HG03460 (cell line): ENCODE measurements around the gene KCNQ1.

Experiments
- ATAC-seq: cut with Tn5 transposase; IDR thresholded peaks from one replicate; pipeline ENCODE4 v1.9.1; 2021; ENCODE audit not compliant: unreplicated experiment

KCNQ1 gene

DNA sequence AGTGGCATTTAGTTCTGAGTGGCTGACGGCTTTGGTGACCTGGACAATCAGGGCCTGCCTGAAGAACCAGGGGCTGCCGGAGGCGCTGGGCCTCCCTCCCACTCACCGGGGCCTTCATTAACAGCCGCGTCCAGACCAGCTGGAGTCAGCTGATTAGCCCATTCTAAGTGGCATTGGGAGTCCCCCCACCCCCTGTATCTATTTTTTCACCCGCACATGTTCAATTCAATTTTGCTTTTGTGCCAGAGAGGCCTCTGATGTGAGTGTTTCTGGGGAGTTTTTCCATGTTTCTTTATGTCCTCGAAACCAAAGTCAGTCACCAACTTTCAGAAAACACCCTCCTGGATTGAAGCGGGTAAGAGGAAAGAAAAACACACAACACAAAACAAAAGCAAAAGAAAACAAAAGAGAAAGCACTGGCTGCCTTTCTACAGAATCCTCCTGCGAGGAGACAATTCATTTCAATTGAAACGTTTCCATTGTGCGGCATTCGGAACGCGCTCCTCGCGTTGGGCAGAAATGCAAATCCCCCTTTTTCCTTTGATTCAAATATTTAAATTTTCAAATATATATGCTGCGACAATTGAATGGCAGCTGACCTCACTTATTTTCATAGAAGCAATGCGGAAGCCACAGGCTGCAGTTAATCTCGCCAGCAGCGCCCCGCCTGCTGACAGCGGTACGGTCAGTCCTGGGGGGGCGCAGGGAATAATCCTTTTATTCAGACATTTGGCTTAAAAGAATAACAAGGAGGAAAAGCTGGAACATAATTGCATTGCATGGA is 423.1 kb downstream of the KCNQ1 start:
- ATAC-seq = no peak

DNA sequence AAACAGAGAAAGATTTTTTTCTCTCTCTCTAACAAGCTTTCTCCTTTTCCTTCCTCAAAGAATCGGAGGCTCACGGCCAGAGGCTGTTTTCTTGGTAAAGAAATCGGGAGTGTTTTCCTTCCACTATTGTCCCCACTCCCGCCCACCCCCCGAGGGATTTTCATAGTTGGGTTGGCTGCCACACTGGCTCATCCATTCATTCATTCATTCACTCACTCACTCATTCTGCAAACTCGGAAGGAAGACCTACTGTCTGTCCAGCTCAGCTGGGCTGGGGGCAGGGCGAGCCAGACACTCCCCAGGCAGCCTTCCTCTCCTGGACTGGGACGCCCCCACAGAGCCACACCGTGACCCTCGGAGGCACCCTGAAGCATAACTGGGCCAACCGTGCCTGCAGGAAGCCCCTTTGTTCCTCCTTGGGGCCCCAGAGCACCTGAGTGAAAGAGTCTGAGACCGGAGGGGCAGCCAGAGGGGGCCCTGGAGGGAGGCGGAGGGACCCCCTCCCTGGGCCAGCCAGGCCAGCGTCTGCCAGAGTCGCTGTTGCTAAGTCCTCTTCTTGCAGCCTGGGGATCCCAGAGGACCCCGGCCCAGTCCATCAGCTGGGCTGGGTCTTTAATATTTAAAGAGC is 423.8 kb downstream of the KCNQ1 start:
- no peak for ATAC-seq

DNA sequence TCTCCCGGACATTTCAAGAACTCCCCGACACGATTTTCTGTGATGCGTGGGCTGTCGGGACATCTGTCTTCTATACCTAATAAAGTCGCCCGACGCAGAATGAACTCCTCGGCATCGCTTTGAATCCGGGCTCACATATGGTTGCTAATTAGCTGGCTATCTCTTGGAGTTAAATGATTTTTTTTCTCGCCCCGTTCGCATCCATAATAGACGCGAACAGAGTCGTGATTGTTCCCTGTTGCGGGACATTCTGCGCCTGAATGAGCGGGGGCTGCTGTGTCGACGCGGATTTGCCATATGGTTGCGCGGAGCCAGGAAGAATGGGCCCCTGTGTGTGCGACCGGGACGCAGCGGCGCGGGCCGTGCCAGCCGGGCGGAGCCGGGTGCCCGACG is 424.3 kb downstream of the KCNQ1 start:
- no peak for ATAC-seq

DNA sequence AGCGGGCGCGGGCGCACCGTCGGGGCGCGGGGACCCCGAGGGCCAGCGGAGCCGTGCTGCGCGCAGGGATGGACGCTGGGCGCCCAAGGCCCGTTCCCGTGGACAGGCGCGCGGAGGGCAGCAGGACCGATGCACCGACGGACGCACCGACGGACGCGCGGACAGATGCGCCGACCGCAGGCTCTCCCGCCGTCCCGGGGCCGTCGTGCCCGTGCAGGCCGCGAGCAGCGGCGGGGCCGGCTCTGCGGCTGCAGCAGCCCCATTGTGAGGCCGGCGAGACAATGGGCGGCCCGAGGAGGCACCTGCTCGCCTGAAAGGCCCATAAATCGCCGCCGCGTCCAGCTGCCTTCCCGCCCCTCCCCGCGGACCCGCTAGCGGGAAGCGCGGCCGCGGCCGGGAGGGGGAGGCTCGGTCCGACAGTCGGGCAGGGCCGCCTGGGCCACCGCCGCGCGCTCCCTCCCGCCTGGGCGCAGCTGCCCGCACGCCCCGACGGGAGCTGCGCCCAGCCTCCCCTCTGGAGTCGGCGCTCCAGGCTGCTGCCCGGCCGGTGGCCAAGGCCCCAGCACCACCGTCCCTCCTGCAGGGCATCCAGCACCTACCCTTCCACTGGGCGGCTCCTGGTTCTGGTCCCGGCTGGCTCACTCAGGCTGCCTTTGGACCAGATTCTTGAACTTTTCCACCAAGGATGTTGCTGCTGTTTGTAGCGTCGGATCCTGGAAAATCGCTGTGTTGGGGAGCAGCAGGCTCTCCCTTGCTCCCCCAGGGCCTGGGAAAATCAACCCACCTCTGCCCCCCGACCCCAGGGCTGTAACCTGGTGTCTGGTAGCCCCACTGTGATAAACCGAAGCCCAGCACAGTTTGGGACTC is 425.0 kb downstream of the KCNQ1 start:
- ATAC-seq = no peak

DNA sequence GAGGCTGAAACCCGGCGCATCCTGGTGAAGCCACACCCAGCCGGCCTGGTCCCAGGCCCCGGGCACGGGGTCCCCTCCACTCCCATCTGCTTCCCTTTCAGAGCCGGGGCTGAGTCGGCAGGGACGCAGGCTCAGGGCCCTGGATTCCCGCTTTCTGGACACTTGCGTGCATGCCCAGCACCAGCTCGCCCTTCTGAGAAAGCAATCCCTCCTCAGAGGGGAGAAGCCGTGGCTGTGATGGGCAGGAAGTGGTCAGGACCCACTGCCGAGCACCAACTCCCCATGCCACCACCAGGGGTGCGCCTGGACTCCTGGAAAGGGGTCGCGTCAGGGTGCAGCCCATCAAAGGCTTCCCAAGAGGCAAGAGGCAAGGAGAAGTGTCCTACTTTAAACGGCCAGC is 425.7 kb downstream of the KCNQ1 start:
- ATAC-seq = no peak

DNA sequence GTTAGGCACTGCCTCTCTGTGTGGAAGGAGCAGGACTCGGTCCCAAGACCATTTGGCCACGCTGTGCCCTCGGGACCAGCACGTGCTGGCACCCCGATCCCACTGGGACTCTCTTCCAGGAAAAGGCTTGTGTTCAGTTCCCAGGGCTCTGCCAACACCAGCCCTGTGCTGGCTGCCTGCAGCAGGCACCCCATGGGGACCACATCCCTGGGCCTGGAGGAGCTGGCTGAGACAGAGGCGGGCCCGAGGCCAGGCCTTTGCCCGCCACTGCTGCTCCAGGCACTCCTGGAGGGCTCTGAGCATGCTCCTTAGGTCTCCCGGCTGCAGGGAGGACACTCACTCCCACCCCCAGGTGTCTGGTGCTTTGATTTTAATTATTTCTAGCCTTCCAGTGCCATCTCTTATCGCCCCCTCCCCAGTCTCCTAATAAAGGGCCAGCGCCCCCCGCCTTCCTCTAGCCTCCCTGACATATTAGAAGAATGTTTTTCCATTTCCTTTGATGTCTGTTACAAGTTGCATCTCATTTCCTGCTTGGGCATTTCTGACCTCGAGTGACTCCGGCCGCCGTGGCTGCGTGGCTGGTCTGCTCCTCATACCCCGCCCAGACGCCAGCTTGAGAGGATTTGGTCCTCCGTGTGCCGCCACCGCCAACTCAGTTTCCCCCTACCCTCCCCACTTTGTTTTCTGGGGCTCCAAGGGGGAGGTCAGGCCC is 426.3 kb downstream of the KCNQ1 start:
- ATAC-seq = no peak

DNA sequence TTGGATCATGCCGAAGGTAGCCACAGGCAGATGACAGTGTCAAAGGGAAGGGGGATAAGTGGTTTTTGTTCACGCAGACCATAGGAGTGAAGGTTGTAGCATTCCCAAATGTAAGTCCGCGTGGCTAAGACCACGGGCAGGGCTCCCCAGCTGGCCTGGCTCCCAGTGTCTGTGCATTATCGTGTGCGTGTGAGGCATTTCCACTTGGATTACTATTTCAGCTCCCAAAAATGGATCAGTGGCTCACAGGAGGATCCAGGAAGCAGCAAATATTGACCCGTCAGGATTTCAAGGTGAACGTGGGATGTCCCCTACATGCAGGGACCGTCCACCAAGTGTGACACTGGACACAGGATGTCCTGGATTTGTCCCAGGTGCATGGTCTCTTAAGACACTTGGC is 430.2 kb downstream of the KCNQ1 start:
- no peak for ATAC-seq

DNA sequence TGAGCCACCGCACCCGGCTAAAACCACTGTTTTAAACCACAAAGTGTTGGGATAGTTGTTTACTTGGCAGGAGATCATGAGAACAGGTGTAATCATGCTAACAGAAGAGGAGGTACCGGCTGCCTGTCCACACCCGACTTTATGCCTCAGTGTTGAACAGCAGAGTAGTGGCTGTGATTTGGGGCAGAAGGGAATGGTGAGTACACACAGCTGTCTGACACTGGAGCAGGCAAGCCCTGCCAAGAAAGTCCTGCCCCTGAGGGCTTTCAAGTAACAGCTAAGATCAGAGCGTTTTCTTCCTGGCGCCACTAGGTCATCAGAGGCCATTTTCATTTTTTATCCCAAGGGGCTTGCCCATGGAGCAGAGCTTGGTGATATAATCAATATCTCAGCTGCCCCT is 432.7 kb downstream of the KCNQ1 start:
- no peak for ATAC-seq

DNA sequence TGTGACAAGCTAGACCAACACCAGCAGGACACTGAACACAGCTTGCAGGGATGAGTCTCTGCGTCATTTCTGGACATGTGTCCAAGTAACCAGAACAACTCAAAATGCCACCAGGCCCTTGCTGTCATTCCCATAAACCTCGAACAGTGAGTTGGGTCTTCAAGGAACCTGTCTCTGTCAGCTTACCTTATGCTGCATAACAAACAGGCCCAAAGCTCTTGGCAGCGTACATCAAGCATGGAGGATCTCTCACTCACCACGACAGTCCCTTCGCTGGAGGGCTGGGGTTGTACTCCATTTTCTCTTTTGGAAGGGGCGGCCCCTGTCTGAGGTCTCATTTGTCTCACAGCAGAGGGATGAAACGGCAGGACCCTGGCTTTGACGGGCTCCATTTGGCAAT is 434.0 kb downstream of the KCNQ1 start:
- ATAC-seq = no peak

DNA sequence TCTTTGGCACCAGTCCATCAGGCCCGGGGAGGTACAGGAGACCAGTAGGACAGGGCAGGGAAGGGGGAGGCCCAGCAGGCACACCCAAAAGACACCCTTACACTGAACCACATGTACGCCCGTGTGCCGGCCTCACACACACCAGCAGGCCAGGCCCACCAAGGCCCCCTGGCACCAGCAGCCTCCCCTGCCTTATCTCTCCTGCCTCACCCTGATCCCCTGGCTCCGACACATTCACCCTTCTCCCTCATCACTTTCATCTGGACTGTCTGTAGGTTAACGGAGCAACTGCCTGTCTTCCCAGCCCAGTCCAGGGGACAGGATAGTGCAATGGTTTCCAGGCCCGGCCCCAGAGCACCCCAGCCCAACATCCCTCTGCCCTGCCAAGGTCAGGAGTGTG is 435.8 kb downstream of the KCNQ1 start:
- no peak for ATAC-seq

DNA sequence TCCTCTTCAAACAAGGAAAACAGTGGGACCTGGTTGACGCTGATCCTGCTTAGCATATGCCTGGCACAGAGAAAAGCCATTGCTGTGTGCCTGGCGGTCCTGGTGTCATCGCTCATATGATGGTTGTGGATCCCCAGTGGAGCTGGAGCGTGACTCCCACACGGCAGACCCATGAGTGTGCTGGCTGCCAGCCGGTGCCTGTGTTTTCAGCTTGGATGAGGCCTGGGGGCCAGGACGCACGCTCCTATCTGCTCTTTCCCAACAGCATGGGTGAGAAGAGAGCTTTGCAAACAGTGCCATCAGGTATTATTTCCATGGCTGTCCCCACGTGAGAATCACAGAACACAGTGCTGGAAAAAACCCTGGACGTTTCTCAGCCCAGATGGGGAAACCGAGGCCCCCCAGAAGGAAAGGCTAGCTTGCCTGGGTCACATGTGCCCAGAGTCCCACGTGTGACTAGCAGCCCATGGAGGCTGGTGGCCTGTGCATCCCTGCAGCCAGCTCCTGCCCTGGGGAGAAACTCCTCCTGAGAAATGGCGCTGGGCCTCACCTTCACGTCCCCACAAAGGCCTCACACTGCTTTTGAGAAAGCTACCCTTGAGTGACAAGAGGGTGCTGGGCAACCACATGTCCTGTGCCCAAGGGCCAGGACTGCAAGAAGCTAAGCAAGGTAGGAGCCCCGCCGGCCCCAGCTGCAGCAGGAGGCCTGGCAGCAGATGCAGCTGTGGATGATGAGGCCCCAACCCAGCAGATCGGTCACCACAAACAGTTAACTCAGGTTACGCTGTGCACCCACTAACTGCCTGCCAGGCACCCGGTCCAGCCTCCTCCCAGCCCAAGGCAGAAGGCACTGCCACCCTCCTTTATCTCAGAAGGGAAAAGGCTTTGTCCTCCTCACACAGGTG is 436.5 kb downstream of the KCNQ1 start:
- ATAC-seq = no peak

DNA sequence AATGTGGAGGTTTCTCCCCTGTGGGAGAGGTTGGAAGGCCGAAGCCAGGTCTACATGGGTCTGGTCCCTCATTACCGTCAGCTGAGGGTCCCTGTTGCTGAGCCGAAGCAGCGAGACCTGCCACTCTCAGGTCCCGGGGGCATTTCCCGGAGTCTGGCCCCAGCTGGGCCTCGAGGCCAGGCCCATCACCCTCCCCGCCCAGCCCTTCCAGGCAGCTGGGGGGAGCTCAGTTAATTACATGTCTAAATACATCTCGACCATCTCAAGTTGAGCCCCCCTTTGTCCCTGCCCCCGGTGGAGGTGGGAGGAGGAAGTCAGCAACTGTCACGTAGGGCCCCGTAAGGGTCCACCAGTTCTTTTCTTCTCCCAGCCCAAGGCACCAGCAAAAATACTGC is 437.2 kb downstream of the KCNQ1 start:
- ATAC-seq = no peak

DNA sequence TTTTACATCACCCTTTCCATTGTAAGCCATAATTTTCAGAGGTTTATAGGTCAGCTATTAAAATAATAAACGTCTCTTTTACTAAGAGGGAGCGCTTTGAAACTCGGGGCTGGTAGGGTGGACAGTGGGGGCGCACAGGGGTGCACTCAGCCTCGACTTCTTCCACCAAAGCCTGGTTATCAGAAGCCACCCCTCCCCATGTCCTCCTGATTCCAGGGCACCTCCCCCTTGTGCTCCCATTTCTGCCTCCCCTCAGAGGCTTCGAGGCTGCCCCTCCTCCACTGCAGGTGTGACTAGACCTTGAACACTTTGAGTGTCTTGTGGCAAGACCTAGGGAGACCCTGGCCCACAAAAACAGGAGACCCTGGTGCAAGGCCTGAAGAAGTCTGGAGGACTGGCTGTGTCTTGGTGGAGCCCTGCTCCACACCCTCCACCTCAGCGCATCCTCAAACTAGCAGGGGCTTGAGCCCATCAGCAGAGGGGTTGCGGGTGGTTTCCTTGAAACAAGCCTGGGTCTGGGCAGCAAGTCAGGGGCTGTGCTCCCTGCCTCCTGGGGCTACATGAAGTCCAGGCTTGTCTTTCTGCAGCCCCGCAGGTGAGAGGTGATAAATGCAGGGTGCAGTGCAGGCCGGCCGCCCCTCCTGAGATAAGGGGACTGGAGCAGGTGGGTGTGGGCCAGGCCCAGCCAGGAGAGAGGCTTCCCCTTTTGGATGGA is 437.7 kb downstream of the KCNQ1 start:
- no peak for ATAC-seq

DNA sequence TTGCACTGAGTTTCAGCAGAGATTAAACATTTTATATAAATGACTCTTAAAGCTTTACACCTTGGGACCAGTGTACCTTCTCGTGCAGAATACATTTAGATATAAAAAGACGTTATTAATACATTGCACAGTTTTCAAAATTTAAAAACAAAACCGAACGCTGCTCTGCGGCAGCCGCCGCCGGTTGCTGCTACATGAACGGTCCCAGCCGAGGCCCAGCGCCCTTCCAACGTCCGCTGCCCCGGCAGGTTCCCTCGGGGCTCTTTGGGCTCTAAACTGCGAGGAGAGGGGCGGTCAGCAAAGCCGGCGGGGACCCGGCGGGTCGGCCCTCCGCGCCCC is 438.8 kb downstream of the KCNQ1 start:
- ATAC-seq = no peak

DNA sequence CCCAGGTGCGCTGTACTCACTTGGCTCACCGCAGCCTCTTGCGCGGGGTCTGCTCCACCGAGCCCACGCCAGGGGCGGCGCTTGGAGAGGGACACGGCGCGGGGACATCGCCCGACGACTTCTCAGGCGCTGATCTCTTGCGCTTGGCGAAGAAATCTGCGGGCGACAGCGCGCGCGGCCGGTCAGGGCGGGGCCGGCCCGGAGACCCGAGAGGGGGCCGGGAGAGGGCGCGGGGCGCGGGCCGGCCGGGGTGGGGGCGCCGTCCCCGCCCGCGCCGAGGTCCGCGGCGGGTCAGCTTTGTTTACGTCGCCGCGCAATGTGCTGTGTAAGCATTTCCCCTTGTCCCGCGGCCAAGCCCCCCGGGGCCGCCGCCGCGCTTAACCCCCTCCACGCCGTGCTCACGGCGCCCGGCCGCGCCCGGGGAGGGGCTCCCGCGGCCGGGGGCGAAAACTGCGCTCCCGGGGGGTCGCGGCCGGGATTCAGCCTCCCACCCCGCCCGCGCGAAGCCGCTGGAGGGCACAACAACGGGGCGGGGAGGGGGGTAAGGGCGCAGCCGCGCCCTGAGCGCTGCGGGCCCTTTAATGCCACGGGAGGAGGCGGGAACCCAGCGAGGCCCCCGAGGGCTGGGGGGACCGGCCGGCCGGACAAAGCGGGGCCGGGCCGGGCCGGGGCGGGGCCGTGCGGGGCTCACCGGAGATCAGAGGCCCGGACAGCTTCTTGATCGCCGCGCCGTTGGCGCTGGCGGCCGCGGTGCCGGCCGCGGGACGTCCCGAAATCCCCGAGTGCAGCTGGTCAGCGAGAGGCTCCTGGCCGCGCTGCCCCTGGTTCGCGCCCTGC is 439.4 kb downstream of the KCNQ1 start:
- no peak for ATAC-seq

DNA sequence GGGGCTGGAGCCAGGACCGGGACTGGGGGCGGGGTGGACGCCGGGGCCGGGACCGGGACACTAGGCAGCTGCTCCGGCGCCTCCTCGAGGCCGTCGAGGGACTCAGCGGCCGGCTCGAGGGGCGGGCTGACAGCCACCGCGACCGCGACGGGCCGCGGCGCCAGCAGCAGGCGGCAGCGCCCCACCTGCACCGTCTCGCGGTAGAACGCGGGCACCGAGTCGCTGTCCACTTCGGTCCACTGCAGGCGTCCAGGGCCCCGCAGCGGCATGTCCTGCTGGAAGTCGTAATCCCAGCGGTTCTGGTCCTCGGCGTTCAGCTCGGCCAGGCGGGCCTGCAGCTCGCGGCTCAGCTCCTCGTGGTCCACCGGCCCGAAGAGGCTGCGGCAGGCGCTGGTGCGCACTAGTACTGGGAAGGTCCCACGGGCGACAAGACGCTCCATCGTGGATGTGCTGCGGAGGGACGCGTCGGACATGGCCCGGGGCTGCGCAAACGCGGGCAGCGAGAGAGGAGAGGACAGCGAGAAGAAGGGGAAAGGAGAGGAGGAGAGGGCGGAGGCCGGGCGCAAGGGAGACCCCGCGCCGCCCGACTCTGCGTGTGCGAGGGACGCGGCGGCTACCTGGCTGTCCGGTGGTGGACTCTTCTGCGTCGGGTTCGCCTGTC is 440.3 kb downstream of the KCNQ1 start:
- ATAC-seq = peak; percentile 6

DNA sequence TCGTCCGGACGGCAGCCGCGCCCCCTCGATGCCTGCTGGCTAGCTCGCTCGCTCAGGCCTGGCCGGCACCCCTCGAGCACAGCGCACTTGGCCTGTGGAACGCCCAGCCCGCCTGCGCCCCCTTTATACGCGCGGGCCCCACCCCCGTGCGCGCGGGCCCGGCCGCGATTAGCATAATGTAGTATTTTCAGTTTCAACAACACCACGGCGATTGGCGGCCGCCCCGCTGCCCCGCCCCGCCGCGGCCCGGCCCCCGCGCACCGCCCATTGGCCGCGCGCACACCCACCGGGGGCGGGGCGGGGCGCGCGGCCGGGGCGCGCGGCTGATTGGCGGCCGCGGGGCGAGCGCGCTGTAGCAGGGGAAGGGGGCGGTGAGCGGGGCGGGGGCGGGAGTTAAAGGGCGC is 440.9 kb downstream of the KCNQ1 start, which contains the start of gene CDKN1C:
Gene CDKN1C (minus strand): TSS at position 98 of the 404 bp plus-strand sequence. CDS start 319 bp downstream, outside the sequence.
- peak; percentile 71 for ATAC-seq
